ENCODE results near the gene CTU1.

CTU1 gene

DNA sequence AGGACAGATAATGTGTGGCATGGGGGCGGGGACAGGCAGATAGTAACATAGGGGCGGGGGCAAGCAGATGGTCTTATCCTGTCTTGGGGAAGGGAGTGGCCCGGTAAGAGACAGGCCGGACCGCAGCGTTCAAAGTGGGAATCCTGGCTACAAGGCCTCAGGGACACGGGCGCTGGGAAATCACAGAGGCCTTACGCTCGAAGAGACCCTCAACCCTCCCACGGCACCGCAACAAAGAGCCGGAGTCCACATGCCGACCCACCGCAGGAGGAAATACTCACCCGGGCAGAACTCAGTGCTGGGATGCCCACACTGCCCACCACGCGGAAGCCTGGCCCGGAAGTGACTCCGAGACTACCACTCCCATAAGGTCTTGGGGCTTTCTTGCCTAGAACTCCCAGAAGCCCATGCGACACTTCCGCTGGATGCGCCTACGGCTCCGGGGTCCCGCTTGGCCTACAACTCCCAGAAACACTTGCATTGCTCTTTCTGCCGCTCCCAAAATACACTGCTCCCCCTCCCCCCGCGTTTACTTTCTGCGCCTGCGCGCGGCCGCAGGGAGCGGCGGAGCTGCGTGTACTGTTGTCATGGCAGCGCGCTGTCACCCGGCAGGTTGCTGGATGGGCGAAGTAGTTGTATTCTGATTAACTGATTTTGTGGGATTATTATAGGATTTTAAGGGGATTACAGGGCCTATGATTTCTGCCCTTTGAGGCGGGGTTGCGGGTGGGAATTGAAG, at the start of gene CTU1:
TSS of gene CTU1 (minus strand) at position 344 of the 739 bp plus-strand sequence. CDS start 3,840 bp downstream, outside the sequence.
- Histone ChIP-seq H3K4me1 (ENCODE audit: control insufficient read depth, insufficient read depth, low read length) (peaks cover 21% of the 10 kb centered on the region), H3K9ac (ENCODE audit: low read length in 2 of 2) (peak within 1 kb of the TSS; percentile 81), H3K27me3 (ENCODE audit: control insufficient read depth in 1 of 2, insufficient read depth in 2 of 2, low read length in 2 of 2) (no peaks in the 10 kb centered on the region), H3K36me3 (ENCODE audit: control insufficient read depth in 2 of 2, insufficient read depth in 2 of 2, low read length in 2 of 2) (no peaks in the 10 kb centered on the region), H3K27ac (ENCODE audit: low read length) (peak within 1 kb of the TSS; percentile 58), H3K4me3 (ENCODE audit: low read length in 2 of 2) (peak within 1 kb of the TSS; percentile 93 to 96), H3K9me3 (ENCODE audit: control insufficient read depth in 2 of 2, low read length in 2 of 2) (no peaks in the 10 kb centered on the region)

DNA sequence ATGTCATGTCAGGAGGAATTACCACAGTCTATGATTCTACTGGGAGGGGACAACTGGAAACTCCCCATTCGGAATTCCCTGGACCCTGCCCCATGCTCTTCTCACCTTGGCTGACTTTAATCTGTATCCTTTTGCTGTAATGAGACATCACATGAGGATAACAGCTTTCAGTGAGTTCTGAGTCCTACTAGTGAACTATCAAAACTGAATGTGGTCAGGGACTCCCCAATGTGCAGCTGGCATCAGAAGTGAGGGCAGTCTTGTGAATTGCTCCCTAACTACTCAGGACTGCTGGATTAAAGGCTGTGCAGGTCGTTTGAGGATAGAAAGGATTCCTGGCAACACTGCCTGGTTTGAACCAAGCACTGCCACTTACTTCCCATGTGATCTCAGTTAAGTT, 49.1 kb upstream of the CTU1 start:
- Histone ChIP-seq H3K4me1 (ENCODE audit: control insufficient read depth, insufficient read depth, low read length) (no peaks in the 10 kb centered on the region), H3K4me3 (ENCODE audit: low read length in 2 of 2) (no peak overlapping the region), H3K9me3 (ENCODE audit: control insufficient read depth in 2 of 2, low read length in 2 of 2) (no peaks in the 10 kb centered on the region), H3K27ac (ENCODE audit: low read length) (no peak overlapping the region), H3K9ac (ENCODE audit: low read length in 2 of 2) (no peak overlapping the region), H3K27me3 (ENCODE audit: control insufficient read depth in 1 of 2, insufficient read depth in 2 of 2, low read length in 2 of 2) (peaks cover 0 to 29% of the 10 kb centered on the region in 2 donors), H3K36me3 (ENCODE audit: control insufficient read depth in 2 of 2, insufficient read depth in 2 of 2, low read length in 2 of 2) (no peaks in the 10 kb centered on the region)

DNA sequence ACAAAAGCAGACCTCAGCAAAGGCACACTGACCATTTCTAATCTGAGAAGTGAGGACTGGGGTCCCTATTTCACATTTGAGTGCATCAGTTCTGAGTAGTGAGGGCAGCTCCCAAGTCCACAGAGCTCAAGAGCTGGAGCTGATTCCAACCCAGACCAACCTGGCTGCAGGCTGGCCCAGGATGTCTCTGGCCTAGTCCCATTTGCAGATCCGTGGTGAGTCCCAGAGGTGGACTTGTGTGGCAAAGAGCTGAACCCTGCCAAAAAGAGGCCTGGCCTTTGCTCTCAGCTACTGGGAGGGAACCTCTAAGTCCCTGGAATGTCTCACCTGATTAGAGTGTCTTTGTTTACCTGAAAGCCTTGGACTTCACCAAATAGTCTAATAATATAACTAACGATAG, 48.5 kb upstream of the CTU1 start:
- Histone ChIP-seq H3K36me3 (ENCODE audit: control insufficient read depth in 2 of 2, insufficient read depth in 2 of 2, low read length in 2 of 2) (no peaks in the 10 kb centered on the region), H3K9ac (ENCODE audit: low read length in 2 of 2) (no peak overlapping the region), H3K27ac (ENCODE audit: low read length) (no peak overlapping the region), H3K4me3 (ENCODE audit: low read length in 2 of 2) (no peak overlapping the region), H3K4me1 (ENCODE audit: control insufficient read depth, insufficient read depth, low read length) (no peaks in the 10 kb centered on the region), H3K27me3 (ENCODE audit: control insufficient read depth in 1 of 2, insufficient read depth in 2 of 2, low read length in 2 of 2) (peaks cover 0 to 29% of the 10 kb centered on the region in 2 donors), H3K9me3 (ENCODE audit: control insufficient read depth in 2 of 2, low read length in 2 of 2) (peaks cover 0 to 2% of the 10 kb centered on the region in 2 donors)

DNA sequence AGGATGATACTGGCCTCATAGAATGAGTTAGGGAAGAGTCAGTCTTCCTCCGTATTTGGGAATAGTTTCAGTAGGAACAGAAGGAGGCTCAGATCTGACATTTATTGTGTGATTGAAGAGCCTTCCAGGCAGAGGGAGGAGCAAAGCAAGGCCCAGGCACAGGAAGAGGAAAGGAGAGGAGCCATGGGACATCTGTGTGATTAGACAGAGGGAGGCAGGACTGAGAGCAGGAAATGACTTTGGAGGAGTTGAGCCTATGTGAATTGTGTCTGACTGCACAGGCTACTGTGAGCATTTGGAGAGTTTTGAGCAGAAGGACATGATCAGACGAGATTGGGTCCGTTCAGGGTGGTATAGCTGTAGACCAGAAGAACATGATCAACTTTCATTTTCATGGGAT, 42.4 kb upstream of the CTU1 start:
- no peak overlapping the region for H3K4me3 ChIP-seq (ENCODE audit: low read length in 2 of 2)
- H3K27me3 ChIP-seq (ENCODE audit: control insufficient read depth in 1 of 2, insufficient read depth in 2 of 2, low read length in 2 of 2) = peaks cover 0 to 10% of the 10 kb centered on the region in 2 donors
- H3K36me3 ChIP-seq (ENCODE audit: control insufficient read depth in 2 of 2, insufficient read depth in 2 of 2, low read length in 2 of 2) = no peaks in the 10 kb centered on the region
- no peak overlapping the region for H3K9ac ChIP-seq (ENCODE audit: low read length in 2 of 2)
- peaks cover 0 to 2% of the 10 kb centered on the region in 2 donors for H3K9me3 ChIP-seq (ENCODE audit: control insufficient read depth in 2 of 2, low read length in 2 of 2)
- no peak overlapping the region for H3K27ac ChIP-seq (ENCODE audit: low read length)
- no peaks in the 10 kb centered on the region for H3K4me1 ChIP-seq (ENCODE audit: control insufficient read depth, insufficient read depth, low read length)

DNA sequence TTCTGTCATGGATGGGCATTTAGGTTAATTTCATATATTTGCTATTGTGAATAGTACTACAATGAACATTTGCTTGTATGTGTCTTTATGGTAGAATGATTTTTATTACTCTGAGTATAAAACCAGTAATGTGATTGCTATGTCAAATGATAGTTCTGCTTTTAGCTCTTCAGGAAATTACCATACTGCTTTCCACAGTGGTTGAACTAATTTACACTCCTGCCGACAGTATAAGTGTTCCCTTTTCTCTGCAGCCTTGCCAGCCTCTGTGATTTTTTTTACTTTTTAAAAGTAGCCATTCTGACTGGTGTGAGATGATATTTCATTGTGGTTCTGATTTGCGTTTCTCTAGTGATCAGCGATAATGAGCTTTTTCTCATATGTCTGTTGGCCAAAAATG, 40.4 kb upstream of the CTU1 start:
- Histone ChIP-seq H3K4me1 (ENCODE audit: control insufficient read depth, insufficient read depth, low read length) (no peaks in the 10 kb centered on the region), H3K27ac (ENCODE audit: low read length) (no peak overlapping the region), H3K9ac (ENCODE audit: low read length in 2 of 2) (no peak overlapping the region), H3K4me3 (ENCODE audit: low read length in 2 of 2) (no peak overlapping the region), H3K27me3 (ENCODE audit: control insufficient read depth in 1 of 2, insufficient read depth in 2 of 2, low read length in 2 of 2) (peaks cover 0 to 4% of the 10 kb centered on the region in 2 donors), H3K9me3 (ENCODE audit: control insufficient read depth in 2 of 2, low read length in 2 of 2) (peaks cover 0 to 2% of the 10 kb centered on the region in 2 donors), H3K36me3 (ENCODE audit: control insufficient read depth in 2 of 2, insufficient read depth in 2 of 2, low read length in 2 of 2) (no peaks in the 10 kb centered on the region)

DNA sequence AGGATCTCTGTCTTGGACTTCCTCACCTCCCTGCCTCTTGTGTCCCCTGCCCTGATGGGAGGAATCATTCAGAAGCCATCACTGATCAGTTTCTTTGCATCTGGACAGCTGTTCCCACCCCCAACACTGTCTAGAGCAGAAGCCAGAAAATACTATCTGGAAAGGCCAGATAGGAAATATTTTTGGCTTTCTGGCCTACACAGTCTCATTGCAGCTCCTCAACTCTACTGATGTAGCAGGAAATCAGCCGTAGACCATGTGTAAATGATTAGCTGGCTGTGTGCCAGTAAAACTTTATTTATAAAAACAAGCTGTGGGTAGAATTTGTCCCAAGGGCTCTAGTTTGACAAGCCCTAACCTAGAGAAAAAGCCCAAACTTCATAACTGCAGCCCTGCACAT, 39.5 kb upstream of the CTU1 start:
- no peaks in the 10 kb centered on the region for H3K4me1 ChIP-seq (ENCODE audit: control insufficient read depth, insufficient read depth, low read length)
- H3K36me3 ChIP-seq (ENCODE audit: control insufficient read depth in 2 of 2, insufficient read depth in 2 of 2, low read length in 2 of 2) = no peaks in the 10 kb centered on the region
- H3K4me3 ChIP-seq (ENCODE audit: low read length in 2 of 2) = no peak overlapping the region
- no peak overlapping the region for H3K27ac ChIP-seq (ENCODE audit: low read length)
- no peak overlapping the region for H3K9ac ChIP-seq (ENCODE audit: low read length in 2 of 2)
- peaks cover 0 to 4% of the 10 kb centered on the region in 2 donors for H3K27me3 ChIP-seq (ENCODE audit: control insufficient read depth in 1 of 2, insufficient read depth in 2 of 2, low read length in 2 of 2)
- H3K9me3 ChIP-seq (ENCODE audit: control insufficient read depth in 2 of 2, low read length in 2 of 2) = peaks cover 0 to 2% of the 10 kb centered on the region in 2 donors

DNA sequence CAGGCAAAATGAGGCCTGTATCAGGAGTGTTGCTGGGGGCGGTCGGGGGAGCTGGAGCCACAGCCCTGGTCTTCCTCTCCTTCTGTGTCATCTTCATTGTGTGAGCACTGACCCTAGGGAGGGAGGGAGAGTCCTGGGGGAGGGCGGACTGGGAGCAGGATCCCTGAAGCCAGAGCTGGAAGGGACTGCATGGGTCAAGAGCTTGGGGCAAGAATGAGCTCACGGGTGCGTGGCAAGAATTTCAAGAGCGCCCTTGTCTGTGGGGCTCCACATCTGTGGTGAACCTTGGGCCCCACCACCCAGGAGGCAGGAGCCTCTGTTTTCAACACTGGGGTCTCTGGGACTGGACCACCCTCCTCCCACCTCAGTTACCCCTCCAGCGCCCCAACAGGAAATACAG, 38.5 kb upstream of the CTU1 start:
- no peaks in the 10 kb centered on the region for H3K4me1 ChIP-seq (ENCODE audit: control insufficient read depth, insufficient read depth, low read length)
- H3K9me3 ChIP-seq (ENCODE audit: control insufficient read depth in 2 of 2, low read length in 2 of 2) = peaks cover 0 to under 1% of the 10 kb centered on the region in 2 donors
- no peak overlapping the region for H3K4me3 ChIP-seq (ENCODE audit: low read length in 2 of 2)
- peaks cover 0 to 4% of the 10 kb centered on the region in 2 donors for H3K27me3 ChIP-seq (ENCODE audit: control insufficient read depth in 1 of 2, insufficient read depth in 2 of 2, low read length in 2 of 2)
- H3K27ac ChIP-seq (ENCODE audit: low read length) = no peak overlapping the region
- no peaks in the 10 kb centered on the region for H3K36me3 ChIP-seq (ENCODE audit: control insufficient read depth in 2 of 2, insufficient read depth in 2 of 2, low read length in 2 of 2)
- H3K9ac ChIP-seq (ENCODE audit: low read length in 2 of 2) = no peak overlapping the region

DNA sequence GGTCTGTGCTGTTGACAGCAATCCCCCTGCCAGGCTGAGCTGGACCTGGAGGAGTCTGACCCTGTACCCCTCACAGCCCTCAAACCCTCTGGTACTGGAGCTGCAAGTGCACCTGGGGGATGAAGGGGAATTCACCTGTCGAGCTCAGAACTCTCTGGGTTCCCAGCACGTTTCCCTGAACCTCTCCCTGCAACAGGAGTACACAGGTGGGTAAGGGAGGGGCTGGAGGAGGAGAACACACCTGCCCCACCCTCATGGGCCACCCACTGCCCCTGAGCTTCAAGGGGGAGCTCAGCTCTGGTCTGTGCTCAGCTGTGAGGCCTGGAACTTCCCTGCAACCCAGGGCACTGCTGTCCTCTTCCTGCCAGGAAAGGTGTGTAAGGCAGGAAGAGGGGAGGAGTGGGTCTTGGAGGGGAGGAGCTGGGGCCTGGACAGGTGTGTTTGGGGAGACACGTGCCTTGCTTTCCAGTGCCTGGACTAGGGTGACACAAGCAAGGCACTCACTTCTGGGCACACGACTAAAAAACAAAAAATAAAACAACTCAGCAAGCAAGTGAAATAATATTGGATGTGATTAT, 37.8 kb upstream of the CTU1 start:
- no peak overlapping the region for H3K9ac ChIP-seq (ENCODE audit: low read length in 2 of 2)
- H3K36me3 ChIP-seq (ENCODE audit: control insufficient read depth in 2 of 2, insufficient read depth in 2 of 2, low read length in 2 of 2) = no peaks in the 10 kb centered on the region
- H3K27ac ChIP-seq (ENCODE audit: low read length) = no peak overlapping the region
- H3K27me3 ChIP-seq (ENCODE audit: control insufficient read depth in 1 of 2, insufficient read depth in 2 of 2, low read length in 2 of 2) = peaks cover 2 to 4% of the 10 kb centered on the region in 2 donors
- H3K4me1 ChIP-seq (ENCODE audit: control insufficient read depth, insufficient read depth, low read length) = no peaks in the 10 kb centered on the region
- H3K9me3 ChIP-seq (ENCODE audit: control insufficient read depth in 2 of 2, low read length in 2 of 2) = no peaks in the 10 kb centered on the region
- H3K4me3 ChIP-seq (ENCODE audit: low read length in 2 of 2) = no peak overlapping the region

DNA sequence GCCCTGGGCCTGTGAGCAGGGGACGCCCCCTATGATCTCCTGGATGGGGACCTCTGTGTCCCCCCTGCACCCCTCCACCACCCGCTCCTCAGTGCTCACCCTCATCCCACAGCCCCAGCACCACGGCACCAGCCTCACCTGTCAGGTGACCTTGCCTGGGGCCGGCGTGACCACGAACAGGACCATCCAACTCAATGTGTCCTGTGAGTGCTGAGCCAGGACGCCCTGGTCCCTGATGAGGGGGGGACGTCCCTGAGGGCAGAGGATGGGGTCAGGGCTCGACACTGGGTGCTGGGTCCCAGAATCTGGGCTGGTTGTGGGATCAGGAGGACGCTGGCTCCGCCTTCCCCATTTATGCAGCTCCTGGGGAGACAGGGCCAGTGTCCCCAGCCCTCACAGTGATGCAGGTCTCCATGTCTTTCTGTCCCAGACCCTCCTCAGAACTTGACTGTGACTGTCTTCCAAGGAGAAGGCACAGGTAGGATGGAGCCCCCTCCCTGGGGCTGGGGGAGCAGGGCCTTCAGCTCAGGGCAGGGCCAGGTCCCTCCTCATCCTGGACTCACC, 36.4 kb upstream of the CTU1 start:
- H3K36me3 ChIP-seq (ENCODE audit: control insufficient read depth in 2 of 2, insufficient read depth in 2 of 2, low read length in 2 of 2) = no peaks in the 10 kb centered on the region
- no peak overlapping the region for H3K4me3 ChIP-seq (ENCODE audit: low read length in 2 of 2)
- peaks cover 2 to 9% of the 10 kb centered on the region in 2 donors for H3K27me3 ChIP-seq (ENCODE audit: control insufficient read depth in 1 of 2, insufficient read depth in 2 of 2, low read length in 2 of 2)
- no peaks in the 10 kb centered on the region for H3K4me1 ChIP-seq (ENCODE audit: control insufficient read depth, insufficient read depth, low read length)
- no peak overlapping the region for H3K9ac ChIP-seq (ENCODE audit: low read length in 2 of 2)
- no peak overlapping the region for H3K27ac ChIP-seq (ENCODE audit: low read length)
- no peaks in the 10 kb centered on the region for H3K9me3 ChIP-seq (ENCODE audit: control insufficient read depth in 2 of 2, low read length in 2 of 2)

DNA sequence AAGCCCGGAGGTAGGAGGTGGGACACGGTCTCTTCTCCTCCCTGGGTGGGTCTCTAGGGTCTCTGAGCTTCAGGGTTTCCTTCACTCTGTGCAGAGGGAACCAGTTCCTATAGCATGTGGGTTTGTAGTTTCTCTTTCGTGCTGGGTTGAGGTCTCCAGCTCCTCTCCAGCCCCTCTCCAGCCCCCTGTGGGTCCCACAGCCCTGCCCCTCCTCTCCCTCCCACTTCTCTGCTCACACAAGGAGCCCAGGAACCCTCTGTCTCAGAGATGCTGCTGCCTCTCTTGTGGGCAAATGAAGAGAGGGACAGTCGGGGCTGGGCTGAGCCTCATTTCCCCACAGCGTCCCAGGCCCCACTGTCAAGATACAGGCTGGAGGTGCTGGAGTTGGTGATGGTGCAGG, 35.3 kb upstream of the CTU1 start:
- H3K9ac ChIP-seq (ENCODE audit: low read length in 2 of 2) = no peak overlapping the region
- no peak overlapping the region for H3K4me3 ChIP-seq (ENCODE audit: low read length in 2 of 2)
- no peaks in the 10 kb centered on the region for H3K4me1 ChIP-seq (ENCODE audit: control insufficient read depth, insufficient read depth, low read length)
- peaks cover 2 to 9% of the 10 kb centered on the region in 2 donors for H3K27me3 ChIP-seq (ENCODE audit: control insufficient read depth in 1 of 2, insufficient read depth in 2 of 2, low read length in 2 of 2)
- no peaks in the 10 kb centered on the region for H3K9me3 ChIP-seq (ENCODE audit: control insufficient read depth in 2 of 2, low read length in 2 of 2)
- no peak overlapping the region for H3K27ac ChIP-seq (ENCODE audit: low read length)
- no peaks in the 10 kb centered on the region for H3K36me3 ChIP-seq (ENCODE audit: control insufficient read depth in 2 of 2, insufficient read depth in 2 of 2, low read length in 2 of 2)

Measured in stomach smooth muscle (tissue), 2 donors.